ENCODE measurements around the gene ANKRD16. TPM values are rescaled to one million over a fixed set of nuclear protein-coding genes. Genes with fewer than 3 reads are reported as not detected.
"Not testable (repeated sequence)": the region's sequence is repeated elsewhere in the genome, so short reads cannot be mapped to it uniquely, and the experiment has no call there.

ANKRD16 gene
- total RNA-seq, 4 donors from 2014 or later, result 20.5 to 24.0 (median 21.2) TPM

- Histone ChIP-seq H3K4me3 (no peak overlapping the region), H3K9me3 (no peaks in the 10 kb centered on the region), H3K4me1 (no peaks in the 10 kb centered on the region), H3K27ac (no peak overlapping the region), H3K36me3 (no peaks in the 10 kb centered on the region), H3K27me3 (no peaks in the 10 kb centered on the region)
- no peak for DNase-seq (ENCODE audit: low spot score in 2 of 2)
- TF ChIP-seq POLR2A (IDR thresholded peaks at IDR 0.05) (no peak), CTCF (IDR thresholded peaks at IDR 0.05) (no peak), EP300 (IDR thresholded peaks at IDR 0.05) (no peak)
- WGBS, 2 donors, result 84 to 88% methylated on average over 8 of the region's 8 CpGs
These were observed 58.3 kb downstream of the ANKRD16 start for GRCh38 chr10:5831446-5831782.

GRCh38 chr10:5830629-5831445, 58.9 kb downstream of the ANKRD16 start:
- Histone ChIP-seq H3K27me3 (no peaks in the 10 kb centered on the region), H3K9me3 (no peaks in the 10 kb centered on the region), H3K36me3 (no peaks in the 10 kb centered on the region), H3K4me3 (no peak overlapping the region), H3K27ac (no peak overlapping the region), H3K4me1 (no peaks in the 10 kb centered on the region)
- no peak for DNase-seq (ENCODE audit: low spot score in 2 of 2)
- no peak for TF ChIP-seq POLR2A (IDR thresholded peaks at IDR 0.05)
- no peak for TF ChIP-seq CTCF (IDR thresholded peaks at IDR 0.05)
- TF ChIP-seq EP300 (IDR thresholded peaks at IDR 0.05), result no peak
- WGBS, 2 donors, result 89 to 90% methylated on average over 13 to 14 of the region's 14 CpGs

GRCh38 chr10:5829267-5829666, 60.4 kb downstream of the ANKRD16 start:
- Histone ChIP-seq H3K4me3 (no peak overlapping the region), H3K4me1 (no peaks in the 10 kb centered on the region), H3K27ac (no peak overlapping the region), H3K36me3 (no peaks in the 10 kb centered on the region), H3K9me3 (no peaks in the 10 kb centered on the region), H3K27me3 (no peaks in the 10 kb centered on the region)
- DNase-seq (ENCODE audit: low spot score in 2 of 2), result no peak
- no peak for TF ChIP-seq EP300 (IDR thresholded peaks at IDR 0.05)
- no peak for TF ChIP-seq POLR2A (IDR thresholded peaks at IDR 0.05)
- TF ChIP-seq CTCF (IDR thresholded peaks at IDR 0.05), result no peak
- WGBS, 2 donors, result 88 to 92% methylated on average over 9 of the region's 9 CpGs

- Histone ChIP-seq H3K4me3 (no peak overlapping the region), H3K4me1 (no peaks in the 10 kb centered on the region), H3K9me3 (no peaks in the 10 kb centered on the region), H3K36me3 (no peaks in the 10 kb centered on the region), H3K27ac (no peak overlapping the region), H3K27me3 (no peaks in the 10 kb centered on the region)
- DNase-seq (ENCODE audit: low spot score in 2 of 2), result no peak
- 91 to 95% methylated on average over 16 of the region's 16 CpGs for WGBS, 2 donors
- TF ChIP-seq EP300 (IDR thresholded peaks at IDR 0.05) (no peak), POLR2A (IDR thresholded peaks at IDR 0.05) (no peak), CTCF (IDR thresholded peaks at IDR 0.05) (no peak)
These were observed 61.0 kb downstream of the ANKRD16 start for GRCh38 chr10:5828725-5829124.

- Histone ChIP-seq H3K27me3 (no peaks in the 10 kb centered on the region), H3K4me3 (no peak overlapping the region), H3K4me1 (no peaks in the 10 kb centered on the region), H3K36me3 (no peaks in the 10 kb centered on the region), H3K9me3 (no peaks in the 10 kb centered on the region), H3K27ac (no peak overlapping the region)
- DNase-seq (ENCODE audit: low spot score in 2 of 2), result no peak
- TF ChIP-seq EP300 (IDR thresholded peaks at IDR 0.05), result no peak
- TF ChIP-seq POLR2A (IDR thresholded peaks at IDR 0.05), result no peak
- TF ChIP-seq CTCF (IDR thresholded peaks at IDR 0.05), result no peak
- 78 to 79% methylated on average over 6 of the region's 6 CpGs for WGBS, 2 donors
These were observed 61.9 kb downstream of the ANKRD16 start for GRCh38 chr10:5827841-5828240.

- not testable (repeated sequence) for H3K27me3 ChIP-seq
- WGBS, 2 donors, result 87 to 92% methylated on average over 6 of the region's 6 CpGs
These were observed 63.2 kb downstream of the ANKRD16 start for GRCh38 chr10:5826511-5826910.

More at GRCh38 chr10:5826511-5826910, 63.2 kb downstream of the ANKRD16 start:
- not testable (repeated sequence) for H3K9me3 ChIP-seq; H3K4me3 ChIP-seq; H3K4me1 ChIP-seq; H3K27ac ChIP-seq; DNase-seq (ENCODE audit: low spot score in 2 of 2); H3K36me3 ChIP-seq
